ENCODE data around the gene HIF1A. TPM values are rescaled to one million over a fixed set of nuclear protein-coding genes. Genes with fewer than 3 reads are reported as not detected.
A peak's percentile ranks its signal among the peaks of the same experiment; 100 is the strongest.

The HIF1A gene
- total RNA-seq, 1 experiment from 2014 or later = 181 TPM

- Histone ChIP-seq H3K36me3 (replicated peaks; ENCODE audit: control insufficient read depth, insufficient read depth, low read length) (no peaks in the 10 kb centered on the region), H3K27me3 (ENCODE audit: control insufficient read depth, insufficient read depth, low read length) (no peaks in the 10 kb centered on the region), H3K4me3 (ENCODE audit: insufficient read depth, low read depth, low read length) (no peak overlapping the region)
- DNase-seq = no peak
Measured at GRCh38 chr14:61662437-61663311, 32.6 kb upstream of the HIF1A start.

- DNase-seq = no peak
- no peak overlapping the region for H3K4me3 ChIP-seq (ENCODE audit: insufficient read depth, low read depth, low read length)
- H3K36me3 ChIP-seq (replicated peaks; ENCODE audit: control insufficient read depth, insufficient read depth, low read length) = no peaks in the 10 kb centered on the region
- no peaks in the 10 kb centered on the region for H3K27me3 ChIP-seq (ENCODE audit: control insufficient read depth, insufficient read depth, low read length)
Measured at GRCh38 chr14:61663312-61663979, 31.9 kb upstream of the HIF1A start.

- H3K4me3 ChIP-seq (ENCODE audit: insufficient read depth, low read depth, low read length) = no peak overlapping the region
Measured at GRCh38 chr14:61668282-61668681, 27.0 kb upstream of the HIF1A start.

GRCh38 chr14:61670576-61670975 lies 24.7 kb upstream of the HIF1A start:
- no peak for DNase-seq
- Histone ChIP-seq H3K4me3 (ENCODE audit: insufficient read depth, low read depth, low read length) (no peak overlapping the region), H3K36me3 (replicated peaks; ENCODE audit: control insufficient read depth, insufficient read depth, low read length) (no peaks in the 10 kb centered on the region), H3K27me3 (ENCODE audit: control insufficient read depth, insufficient read depth, low read length) (no peaks in the 10 kb centered on the region; the same call in 1 of the 2 replicates)

More at GRCh38 chr14:61668282-61668681, 27.0 kb upstream of the HIF1A start:
- Histone ChIP-seq H3K36me3 (replicated peaks; ENCODE audit: control insufficient read depth, insufficient read depth, low read length) (no peaks in the 10 kb centered on the region), H3K27me3 (ENCODE audit: control insufficient read depth, insufficient read depth, low read length) (no peaks in the 10 kb centered on the region; the same call in 1 of the 2 replicates)
- DNase-seq = no peak

- DNase-seq = no peak
- H3K36me3 ChIP-seq (replicated peaks; ENCODE audit: control insufficient read depth, insufficient read depth, low read length) = no peaks in the 10 kb centered on the region
- H3K27me3 ChIP-seq (ENCODE audit: control insufficient read depth, insufficient read depth, low read length) = no peaks in the 10 kb centered on the region; the same call in 1 of the 2 replicates
- H3K4me3 ChIP-seq (ENCODE audit: insufficient read depth, low read depth, low read length) = no peak overlapping the region
Measured at GRCh38 chr14:61671082-61671481, 24.2 kb upstream of the HIF1A start.

GRCh38 chr14:61672796-61673195 lies 22.5 kb upstream of the HIF1A start:
- Histone ChIP-seq H3K4me3 (ENCODE audit: insufficient read depth, low read depth, low read length) (no peak overlapping the region), H3K36me3 (replicated peaks; ENCODE audit: control insufficient read depth, insufficient read depth, low read length) (no peaks in the 10 kb centered on the region), H3K27me3 (ENCODE audit: control insufficient read depth, insufficient read depth, low read length) (no peaks in the 10 kb centered on the region; the same call in 1 of the 2 replicates)
- DNase-seq = no peak

- no peaks in the 10 kb centered on the region; the same call in 1 of the 2 replicates for H3K27me3 ChIP-seq (ENCODE audit: control insufficient read depth, insufficient read depth, low read length)
- H3K4me3 ChIP-seq (ENCODE audit: insufficient read depth, low read depth, low read length) = no peak overlapping the region
- DNase-seq = no peak
- H3K36me3 ChIP-seq (replicated peaks; ENCODE audit: control insufficient read depth, insufficient read depth, low read length) = no peaks in the 10 kb centered on the region
Measured at GRCh38 chr14:61673305-61673704, 22.0 kb upstream of the HIF1A start.

- Histone ChIP-seq H3K4me3 (ENCODE audit: insufficient read depth, low read depth, low read length) (no peak overlapping the region), H3K27me3 (ENCODE audit: control insufficient read depth, insufficient read depth, low read length) (no peaks in the 10 kb centered on the region; the same call in 1 of the 2 replicates), H3K36me3 (replicated peaks; ENCODE audit: control insufficient read depth, insufficient read depth, low read length) (no peaks in the 10 kb centered on the region)
- no peak for DNase-seq
Measured at GRCh38 chr14:61675291-61675690, 20.0 kb upstream of the HIF1A start.

- Histone ChIP-seq H3K4me3 (ENCODE audit: insufficient read depth, low read depth, low read length) (no peak overlapping the region), H3K36me3 (replicated peaks; ENCODE audit: control insufficient read depth, insufficient read depth, low read length) (no peaks in the 10 kb centered on the region), H3K27me3 (ENCODE audit: control insufficient read depth, insufficient read depth, low read length) (no peaks in the 10 kb centered on the region)
- no peak for DNase-seq
Measured at GRCh38 chr14:61677479-61677878, 17.8 kb upstream of the HIF1A start.

GRCh38 chr14:61678975-61679374 lies 16.3 kb upstream of the HIF1A start:
- DNase-seq = peak; percentile 37
- Histone ChIP-seq H3K4me3 (ENCODE audit: insufficient read depth, low read depth, low read length) (no peak overlapping the region), H3K36me3 (replicated peaks; ENCODE audit: control insufficient read depth, insufficient read depth, low read length) (no peaks in the 10 kb centered on the region), H3K27me3 (ENCODE audit: control insufficient read depth, insufficient read depth, low read length) (no peaks in the 10 kb centered on the region)

GRCh38 chr14:61681413-61681812 lies 13.9 kb upstream of the HIF1A start:
- H3K4me3 ChIP-seq (ENCODE audit: insufficient read depth, low read depth, low read length) = no peak overlapping the region
- no peaks in the 10 kb centered on the region for H3K27me3 ChIP-seq (ENCODE audit: control insufficient read depth, insufficient read depth, low read length)
- H3K36me3 ChIP-seq (replicated peaks; ENCODE audit: control insufficient read depth, insufficient read depth, low read length) = no peaks in the 10 kb centered on the region
- DNase-seq = no peak

- Histone ChIP-seq H3K27me3 (ENCODE audit: control insufficient read depth, insufficient read depth, low read length) (no peaks in the 10 kb centered on the region), H3K4me3 (ENCODE audit: insufficient read depth, low read depth, low read length) (no peak overlapping the region), H3K36me3 (replicated peaks; ENCODE audit: control insufficient read depth, insufficient read depth, low read length) (no peaks in the 10 kb centered on the region)
- DNase-seq = no peak
Measured at GRCh38 chr14:61683108-61683507, 12.2 kb upstream of the HIF1A start.

GRCh38 chr14:61690039-61690438 lies 5.3 kb upstream of the HIF1A start:
- no peak for DNase-seq
- no peak overlapping the region for H3K4me3 ChIP-seq (ENCODE audit: insufficient read depth, low read depth, low read length)
- H3K36me3 ChIP-seq (replicated peaks; ENCODE audit: control insufficient read depth, insufficient read depth, low read length) = no peaks in the 10 kb centered on the region
- H3K27me3 ChIP-seq (ENCODE audit: control insufficient read depth, insufficient read depth, low read length) = no peaks in the 10 kb centered on the region

- no peak overlapping the region for H3K4me3 ChIP-seq (ENCODE audit: insufficient read depth, low read depth, low read length)
Measured at GRCh38 chr14:61690982-61691381, 4.3 kb upstream of the HIF1A start.

GRCh38 chr14:61691495-61691894 lies 3.8 kb upstream of the HIF1A start:
- H3K36me3 ChIP-seq (replicated peaks; ENCODE audit: control insufficient read depth, insufficient read depth, low read length) = no peaks in the 10 kb centered on the region
- no peak overlapping the region for H3K4me3 ChIP-seq (ENCODE audit: insufficient read depth, low read depth, low read length)
- DNase-seq = no peak
- H3K27me3 ChIP-seq (ENCODE audit: control insufficient read depth, insufficient read depth, low read length) = no peaks in the 10 kb centered on the region

More at GRCh38 chr14:61690982-61691381, 4.3 kb upstream of the HIF1A start:
- no peaks in the 10 kb centered on the region for H3K36me3 ChIP-seq (replicated peaks; ENCODE audit: control insufficient read depth, insufficient read depth, low read length)
- H3K27me3 ChIP-seq (ENCODE audit: control insufficient read depth, insufficient read depth, low read length) = no peaks in the 10 kb centered on the region
- no peak for DNase-seq

All from H7 (cell line).